NCI-H524 (cell line): ENCODE results near the gene GABARAPL2.
"Not testable (repeated sequence)": the region's sequence is repeated elsewhere in the genome, so short reads cannot be mapped to it uniquely, and the experiment has no call there.

Experiments used
- DNase-seq, 2 experiments: peaks; one replicate each; lab custom pipeline; 2025; lab: John Stamatoyannopoulos, UW

The GABARAPL2 gene

GRCh38 chr16:75591927-75592326 is 25.7 kb downstream of the GABARAPL2 start:
- not testable (repeated sequence) for DNase-seq

- DNase-seq, result peak; percentile 15 to 69
These were observed 27.1 kb downstream of the GABARAPL2 start for GRCh38 chr16:75593308-75593707.

GRCh38 chr16:75593825-75594820 is 27.9 kb downstream of the GABARAPL2 start:
- DNase-seq, result peak; percentile 77 to 85

- no peak for DNase-seq
These were observed 33.5 kb downstream of the GABARAPL2 start for GRCh38 chr16:75599452-75600277.

- DNase-seq, result no peak
These were observed 37.1 kb downstream of the GABARAPL2 start for GRCh38 chr16:75603241-75603640.

GRCh38 chr16:75606507-75606906 is 40.3 kb downstream of the GABARAPL2 start:
- no peak for DNase-seq

- no peak for DNase-seq
These were observed 48.1 kb downstream of the GABARAPL2 start for GRCh38 chr16:75614066-75614897.

GRCh38 chr16:75615619-75616018 is 49.4 kb downstream of the GABARAPL2 start:
- no peak for DNase-seq

GRCh38 chr16:75616521-75617010 is 50.4 kb downstream of the GABARAPL2 start:
- no peak for DNase-seq

GRCh38 chr16:75617121-75617520 is 50.9 kb downstream of the GABARAPL2 start:
- no peak for DNase-seq

GRCh38 chr16:75618780-75619179 is 52.6 kb downstream of the GABARAPL2 start:
- DNase-seq, result no peak

GRCh38 chr16:75620326-75621169 is 54.4 kb downstream of the GABARAPL2 start:
- DNase-seq, result no peak

- peak; percentile 32 to 61 for DNase-seq
These were observed 54.9 kb downstream of the GABARAPL2 start for GRCh38 chr16:75621170-75621477.

GRCh38 chr16:75622761-75623605 is 56.8 kb downstream of the GABARAPL2 start, which contains the start of gene ADAT1:
ADAT1 (minus strand) TSS chr16:75623281; CDS start chr16:75620799, 2,482 bp downstream.
- DNase-seq, result peak; percentile 95 to 98

GRCh38 chr16:75624921-75625334 is 58.7 kb downstream of the GABARAPL2 start:
- no peak for DNase-seq

- DNase-seq, result no peak
These were observed 60.6 kb downstream of the GABARAPL2 start for GRCh38 chr16:75626806-75627205.
